ENCODE measurements around the gene CRYZL1. TPM values are rescaled to one million over a fixed set of nuclear protein-coding genes. Genes with fewer than 3 reads are reported as not detected.
A peak's percentile ranks its signal among the peaks of the same experiment; 100 is the strongest.

Gene CRYZL1
- total and polyA plus RNA-seq, 8 donors: 8.5 to 23.0 (median 13.9) TPM

DNA sequence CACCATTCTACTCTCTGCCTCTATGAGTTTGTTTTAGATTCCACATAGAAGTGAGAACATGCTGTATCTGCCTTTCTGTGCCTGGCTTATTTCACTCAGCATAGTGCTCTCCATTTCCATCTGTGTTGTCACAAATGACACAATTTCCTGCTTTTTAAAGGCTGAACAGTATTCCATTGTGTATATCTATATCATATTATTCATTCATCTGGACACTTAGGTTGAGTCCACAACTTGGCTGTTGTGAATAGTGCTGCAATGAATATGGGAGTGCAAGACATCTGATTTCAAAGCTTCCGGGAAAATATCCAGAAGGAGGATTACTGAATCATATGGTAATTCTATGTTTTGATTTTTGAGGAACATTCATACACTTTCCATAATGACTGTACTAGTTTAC, 33.0 kb downstream of the CRYZL1 start:
- TF ChIP-seq, protein P1, sequence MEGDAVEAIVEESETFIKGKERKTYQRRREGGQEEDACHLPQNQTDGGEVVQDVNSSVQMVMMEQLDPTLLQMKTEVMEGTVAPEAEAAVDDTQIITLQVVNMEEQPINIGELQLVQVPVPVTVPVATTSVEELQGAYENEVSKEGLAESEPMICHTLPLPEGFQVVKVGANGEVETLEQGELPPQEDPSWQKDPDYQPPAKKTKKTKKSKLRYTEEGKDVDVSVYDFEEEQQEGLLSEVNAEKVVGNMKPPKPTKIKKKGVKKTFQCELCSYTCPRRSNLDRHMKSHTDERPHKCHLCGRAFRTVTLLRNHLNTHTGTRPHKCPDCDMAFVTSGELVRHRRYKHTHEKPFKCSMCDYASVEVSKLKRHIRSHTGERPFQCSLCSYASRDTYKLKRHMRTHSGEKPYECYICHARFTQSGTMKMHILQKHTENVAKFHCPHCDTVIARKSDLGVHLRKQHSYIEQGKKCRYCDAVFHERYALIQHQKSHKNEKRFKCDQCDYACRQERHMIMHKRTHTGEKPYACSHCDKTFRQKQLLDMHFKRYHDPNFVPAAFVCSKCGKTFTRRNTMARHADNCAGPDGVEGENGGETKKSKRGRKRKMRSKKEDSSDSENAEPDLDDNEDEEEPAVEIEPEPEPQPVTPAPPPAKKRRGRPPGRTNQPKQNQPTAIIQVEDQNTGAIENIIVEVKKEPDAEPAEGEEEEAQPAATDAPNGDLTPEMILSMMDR (IDR thresholded peaks at IDR 0.05): no peak
- FAIRE-seq (no peak), DNase-seq (no peak), ATAC-seq (no peak)
- Histone ChIP-seq H3K9me3 (no peaks in the 10 kb centered on the region), H3K27ac (no peak overlapping the region), H3K4me3 (no peak overlapping the region), H3K4me1 (no peaks in the 10 kb centered on the region), H3K27me3 (no peaks in the 10 kb centered on the region), H3K36me3 (peaks cover 0 to 10% (median 8%) of the 10 kb centered on the region in 3 donors)
- intact Hi-C loops (cut with DNase I): no loop called here
- 75 to 77% methylated on average over 1 of the region's 1 CpG for WGBS, 2 donors

DNA sequence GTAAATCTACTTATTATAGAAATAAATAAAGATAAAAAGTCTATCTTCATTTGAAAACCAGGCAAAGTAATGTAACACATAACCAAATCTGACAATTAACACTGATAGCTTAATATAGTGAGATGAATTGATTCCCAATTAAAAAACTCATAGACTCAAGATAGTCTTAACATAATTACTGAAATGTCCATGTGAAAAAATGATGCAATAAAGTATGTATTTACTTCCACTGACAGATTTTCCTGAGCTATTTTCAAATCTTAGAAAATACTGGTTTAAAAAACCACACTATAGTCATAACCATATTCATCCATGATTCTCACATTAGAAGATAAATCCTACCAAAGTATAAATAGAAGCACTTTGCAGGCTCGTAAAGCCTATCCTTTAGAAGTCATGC, 43.5 kb downstream of the CRYZL1 start:
- FAIRE-seq (no peak), ATAC-seq (no peak), DNase-seq (no peak)
- WGBS, 2 donors: 81 to 98% methylated on average over 1 of the region's 1 CpG
- no peaks in the 10 kb centered on the region for H3K27me3 ChIP-seq
- H3K27ac ChIP-seq: no peak overlapping the region
- TF ChIP-seq, protein P1 (IDR thresholded peaks at IDR 0.05): no peak
- H3K4me1 ChIP-seq: no peaks in the 10 kb centered on the region
- intact Hi-C loops (cut with DNase I): no loop called here
- H3K36me3 ChIP-seq: peaks cover 0 to 38% (median 7%) of the 10 kb centered on the region in 3 donors
- no peak overlapping the region for H3K4me3 ChIP-seq
- no peaks in the 10 kb centered on the region for H3K9me3 ChIP-seq

- Histone ChIP-seq H3K36me3 (no peaks in the 10 kb centered on the region), H3K9me3 (no peaks in the 10 kb centered on the region), H3K27me3 (no peaks in the 10 kb centered on the region), H3K27ac (peak within 1 kb of the TSS; percentile 73 to 88 (median 80)), H3K4me3 (peak within 1 kb of the TSS; percentile 93 to 98 (median 97)), H3K4me1 (peaks cover 0 to 5% (median 4%) of the 10 kb centered on the region in 3 donors)
- 1% methylated on average over 36 to 78 of the region's 78 CpGs for WGBS, 2 donors
- DNase-seq (peak; percentile 82 to 99 (median 92)), ATAC-seq (peak; percentile 94 to 99 (median 98)), FAIRE-seq (no peak)
- intact Hi-C loops (cut with DNase I): no loop called here
- TF ChIP-seq, protein P1 (IDR thresholded peaks at IDR 0.05): no peak
Observed at GRCh38 chr21:33588485-33589335, 52.8 kb downstream of the CRYZL1 start, which contains the start of gene DONSON. TSS of gene DONSON (minus strand) at chr21:33588684. CDS start at chr21:33588641, 43 bp downstream.

DNA sequence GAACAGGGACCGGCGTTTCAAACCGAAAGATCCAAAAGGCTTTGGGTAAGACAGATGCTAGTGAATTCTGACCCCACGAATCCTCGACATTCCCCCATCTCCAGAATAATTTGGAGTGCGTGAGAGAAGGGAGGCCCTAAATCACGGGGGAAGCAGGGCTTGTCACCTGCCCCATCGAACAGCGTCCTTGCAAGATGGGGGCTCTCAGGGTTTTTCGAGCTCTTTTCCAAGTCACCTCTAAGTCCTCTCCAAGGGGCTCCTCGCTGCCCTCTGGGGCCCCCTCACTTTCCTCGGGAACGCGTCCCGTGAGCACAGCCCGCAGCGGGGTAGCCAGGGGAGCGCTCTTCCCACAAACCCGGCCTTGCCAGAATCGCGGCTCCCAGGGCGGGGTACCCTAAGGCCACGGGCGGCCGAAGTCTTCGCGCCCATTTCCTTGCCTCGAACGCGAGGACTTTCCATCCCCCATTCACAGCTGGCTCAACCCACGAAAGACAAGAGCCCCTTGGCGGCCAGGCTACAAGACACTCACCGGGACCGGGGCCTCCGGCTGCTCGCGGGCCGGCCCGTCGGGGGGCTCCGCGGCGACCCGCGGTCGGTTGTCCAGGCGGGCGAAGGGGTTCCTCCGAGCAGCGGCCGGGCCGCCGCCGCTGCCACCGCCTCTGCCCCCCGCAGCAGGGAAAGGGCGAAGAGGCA, 53.6 kb downstream of the CRYZL1 start:
- Histone ChIP-seq H3K4me3 (peak overlapping the region; percentile 93 to 98 (median 97)), H3K9me3 (no peaks in the 10 kb centered on the region), H3K27ac (peak overlapping the region; percentile 73 to 88 (median 80)), H3K36me3 (no peaks in the 10 kb centered on the region), H3K4me1 (peaks cover 0 to 5% (median 4%) of the 10 kb centered on the region in 3 donors), H3K27me3 (no peaks in the 10 kb centered on the region)
- TF ChIP-seq, protein P1 (IDR thresholded peaks at IDR 0.05): no peak
- intact Hi-C loops (cut with DNase I): no loop called here
- WGBS, 2 donors: 1% methylated on average over 51 to 57 of the region's 57 CpGs
- no peak for FAIRE-seq
- DNase-seq: peak in 4 of 6 donors; percentile 30 to 79 (median 58)
- peak; percentile 23 to 37 (median 28) for ATAC-seq
